Measurements from ENCODE around the gene PTPN20. TPM values are rescaled to one million over a fixed set of nuclear protein-coding genes. Genes with fewer than 3 reads are reported as not detected.
"Not testable (repeated sequence)": the region's sequence is repeated elsewhere in the genome, so short reads cannot be mapped to it uniquely, and the experiment has no call there.

Gene PTPN20
- not detected in 2 replicates for total RNA-seq (2014; rRNA removed; shearing (Covaris generic))

DNA sequence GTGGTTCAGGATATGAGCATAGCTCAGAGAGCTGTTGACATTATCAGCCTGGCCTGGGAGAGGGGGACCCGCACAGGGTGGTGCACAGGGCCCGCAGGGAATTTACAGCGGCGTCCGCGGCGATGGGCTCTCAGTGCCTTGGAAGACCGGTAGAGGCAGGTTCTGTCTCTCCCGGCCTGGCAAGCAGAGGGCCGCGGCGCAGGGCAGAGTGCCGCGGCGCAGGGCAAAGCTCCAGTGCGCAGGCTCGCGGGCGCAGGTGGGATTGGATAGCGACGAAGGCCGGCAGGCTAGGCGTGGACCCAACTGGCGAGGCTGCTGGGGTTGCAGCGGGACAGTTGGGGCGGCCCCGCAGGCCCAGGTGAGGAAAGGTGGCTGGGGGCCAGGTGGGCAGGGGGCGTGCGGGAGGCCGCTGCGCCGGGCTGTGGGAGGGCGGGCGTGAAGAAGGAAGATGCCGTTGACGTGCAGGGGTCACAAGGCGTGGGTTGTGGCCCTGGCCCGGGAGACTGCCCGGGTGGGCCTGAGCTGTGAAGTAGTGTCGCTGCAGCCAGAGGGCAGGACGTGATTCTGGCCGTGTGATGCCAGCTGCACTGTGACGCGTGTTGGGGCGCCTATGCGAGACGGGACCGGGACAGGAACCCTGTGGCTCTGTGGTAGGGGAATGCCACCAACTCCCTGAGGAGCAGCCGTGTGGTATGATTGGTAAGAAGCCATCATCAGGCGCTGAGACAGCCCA is at the start of gene PTPN20:
PTPN20 (plus strand) TSS at position 285 of the 733 bp plus-strand sequence. CDS start 21,072 bp downstream, outside the sequence.
- DNase-seq (ENCODE audit: low read depth) = not testable (repeated sequence)

GRCh38 chr10:46869716-46870115 is 41.5 kb upstream of the PTPN20 start:
- DNase-seq (ENCODE audit: low read depth) = not testable (repeated sequence)

DNA sequence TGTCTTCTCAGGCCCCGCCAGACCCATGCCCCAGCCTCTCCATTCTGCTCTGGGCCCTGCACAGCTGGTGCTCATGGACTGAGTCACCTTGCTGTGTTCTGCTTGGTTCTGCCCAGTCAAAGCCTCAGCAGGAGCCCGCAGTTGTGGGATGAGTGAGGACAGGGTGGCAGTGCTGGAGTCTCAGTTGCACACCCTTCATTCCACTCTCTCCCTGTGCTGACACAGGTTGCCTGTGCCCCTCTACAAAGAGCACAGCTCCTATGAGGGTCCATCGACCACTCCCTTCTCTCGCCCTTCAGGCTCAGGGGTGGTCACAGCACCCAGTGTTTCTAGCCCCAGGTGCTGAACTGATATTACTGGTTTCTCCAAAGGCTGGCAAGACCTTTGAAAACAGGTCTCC is 39.6 kb upstream of the PTPN20 start:
- DNase-seq (ENCODE audit: low read depth) = not testable (repeated sequence)

GRCh38 chr10:46875304-46875703 is 35.9 kb upstream of the PTPN20 start:
- not testable (repeated sequence) for DNase-seq (ENCODE audit: low read depth)

GRCh38 chr10:46876773-46877172 is 34.5 kb upstream of the PTPN20 start:
- DNase-seq (ENCODE audit: low read depth) = not testable (repeated sequence)

- DNase-seq (ENCODE audit: low read depth) = not testable (repeated sequence)
Observed at GRCh38 chr10:46878761-46879160, 32.5 kb upstream of the PTPN20 start.

- not testable (repeated sequence) for DNase-seq (ENCODE audit: low read depth)
Observed at GRCh38 chr10:46890813-46891611, 20.2 kb upstream of the PTPN20 start.

DNA sequence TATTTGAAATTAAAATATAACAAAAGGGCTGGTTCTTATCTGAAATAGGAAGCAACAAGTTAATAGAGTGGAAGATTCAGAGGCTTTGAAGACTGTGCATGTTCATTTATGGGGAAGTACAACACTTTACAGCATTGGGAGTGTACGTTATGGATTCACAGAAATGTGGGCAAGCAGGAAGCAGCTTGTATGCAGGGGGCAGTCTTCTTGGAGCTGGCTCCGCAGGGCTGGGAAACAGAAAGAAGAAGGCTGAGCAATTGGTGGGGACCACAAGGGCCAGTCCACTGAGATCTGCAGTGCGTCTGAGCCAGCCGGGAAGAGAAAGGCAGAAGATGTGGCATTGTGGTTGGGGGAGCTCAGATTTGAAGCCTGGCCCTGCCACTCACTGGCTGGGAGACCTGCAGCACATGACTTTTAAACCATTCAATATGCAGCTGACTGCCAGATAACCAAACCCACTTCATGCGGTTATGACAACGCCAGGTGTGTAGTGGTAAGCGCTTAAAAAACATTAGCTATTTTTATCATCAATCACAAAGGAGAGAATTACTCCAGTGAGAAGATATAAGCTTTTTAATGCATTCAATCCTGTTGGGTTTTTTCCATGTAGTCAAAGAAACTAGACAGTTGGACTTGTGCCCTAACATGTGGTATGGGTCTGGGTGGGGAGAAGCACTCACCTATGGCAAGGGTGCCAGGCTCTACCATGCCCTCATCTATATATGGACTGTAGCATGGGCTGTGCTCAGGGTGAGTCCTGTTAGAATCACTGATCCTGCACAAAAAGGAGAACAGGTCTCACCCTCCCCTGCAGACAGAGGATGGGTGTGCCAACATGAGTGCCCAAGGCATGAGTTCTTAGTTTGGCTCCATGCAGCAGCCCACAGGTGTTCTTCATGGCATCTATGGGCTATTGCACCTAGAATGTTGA is 14.2 kb upstream of the PTPN20 start:
- not testable (repeated sequence) for DNase-seq (ENCODE audit: low read depth)

- DNase-seq (ENCODE audit: low read depth) = not testable (repeated sequence)
Observed at GRCh38 chr10:46901247-46901646, 10.0 kb upstream of the PTPN20 start.

DNA sequence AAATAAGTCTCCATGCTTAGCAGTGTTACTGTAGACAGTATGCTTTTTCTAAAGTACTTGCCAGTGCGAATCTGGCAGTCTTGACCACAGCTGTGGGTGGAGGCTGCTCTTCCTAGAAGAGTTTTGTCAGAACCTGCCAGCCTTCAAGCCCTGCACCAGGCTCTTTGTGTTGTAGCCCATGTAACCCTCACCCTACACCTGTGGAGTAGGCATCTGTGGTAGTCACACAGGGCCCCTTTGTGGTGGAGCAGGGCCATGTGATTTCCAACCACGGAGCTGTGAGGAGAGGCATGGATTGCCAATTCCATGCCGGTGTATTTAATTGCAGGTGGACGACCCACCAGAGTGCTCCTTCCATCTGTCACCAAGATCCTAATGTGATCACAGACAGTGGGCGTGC is 7.4 kb upstream of the PTPN20 start:
- DNase-seq (ENCODE audit: low read depth) = not testable (repeated sequence)

DNA sequence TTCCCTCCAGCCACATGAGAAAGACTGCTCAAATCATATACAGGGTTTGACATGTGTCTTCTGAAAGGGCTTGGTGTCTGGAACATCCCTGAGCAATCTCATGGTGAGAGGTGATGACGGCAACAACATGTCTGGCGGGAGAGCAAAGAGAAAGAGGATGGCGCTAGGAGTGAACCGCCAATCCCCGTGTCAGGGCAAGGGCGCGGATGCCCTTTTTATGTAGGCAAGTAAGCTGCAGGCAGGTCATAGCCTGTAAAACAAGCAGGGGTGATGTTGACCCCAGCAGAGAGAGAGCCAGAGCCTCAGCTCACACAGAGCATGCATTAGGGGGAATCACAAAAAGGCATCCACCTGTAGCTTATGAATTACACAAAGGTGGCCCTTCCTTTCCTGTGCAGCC is 4.9 kb upstream of the PTPN20 start:
- DNase-seq (ENCODE audit: low read depth) = not testable (repeated sequence)

DNA sequence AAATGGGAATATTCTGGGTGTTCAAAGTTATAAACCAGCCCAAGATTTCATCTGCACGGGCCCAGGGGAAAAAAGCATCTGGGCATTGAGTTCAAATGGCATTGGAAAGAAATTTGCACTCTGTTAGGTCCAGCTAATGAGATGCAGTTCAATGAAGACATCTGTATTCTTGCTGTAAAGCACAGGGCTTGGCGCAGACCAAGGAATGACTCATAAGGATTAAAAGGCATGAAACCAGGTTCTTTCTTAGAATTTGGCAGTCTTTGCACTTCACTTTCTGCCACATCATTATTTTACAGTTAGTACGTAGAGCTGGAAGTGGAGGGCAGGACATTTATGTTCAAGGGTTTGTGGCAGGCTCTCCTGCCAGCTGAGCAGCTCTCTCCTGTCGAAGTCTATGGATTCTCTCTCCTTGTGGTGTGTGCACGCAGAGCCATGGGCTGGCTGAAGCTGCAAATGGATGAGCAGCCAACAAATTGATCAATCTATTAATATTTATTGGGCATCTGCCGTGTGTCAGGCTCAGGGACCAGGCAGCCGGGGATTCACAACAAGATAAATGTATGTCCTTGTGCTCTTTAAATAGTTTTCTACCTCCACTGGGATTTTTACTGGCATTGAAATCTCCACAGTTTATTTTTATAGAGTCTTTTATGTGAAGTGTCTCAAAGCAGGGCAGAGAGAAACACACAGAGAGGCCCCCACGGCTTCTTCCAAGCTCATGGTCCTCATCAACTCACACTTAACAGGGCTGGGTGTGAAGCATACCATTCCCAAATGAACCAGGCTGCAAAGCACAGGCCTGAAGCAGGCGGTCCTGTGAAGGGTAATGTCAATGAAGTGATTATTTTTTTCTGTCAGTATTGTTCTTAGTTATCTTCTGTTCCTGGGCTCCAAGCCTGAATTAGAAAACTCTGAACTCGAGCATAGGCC is 3.8 kb upstream of the PTPN20 start:
- not testable (repeated sequence) for DNase-seq (ENCODE audit: low read depth)

- DNase-seq (ENCODE audit: low read depth) = not testable (repeated sequence)
Observed at GRCh38 chr10:46922498-46922897, 11.3 kb downstream of the PTPN20 start.

- DNase-seq (ENCODE audit: low read depth) = not testable (repeated sequence)
Observed at GRCh38 chr10:46925156-46925555, 13.9 kb downstream of the PTPN20 start.

GRCh38 chr10:46925853-46926252 is 14.6 kb downstream of the PTPN20 start:
- not testable (repeated sequence) for DNase-seq (ENCODE audit: low read depth)

DNA sequence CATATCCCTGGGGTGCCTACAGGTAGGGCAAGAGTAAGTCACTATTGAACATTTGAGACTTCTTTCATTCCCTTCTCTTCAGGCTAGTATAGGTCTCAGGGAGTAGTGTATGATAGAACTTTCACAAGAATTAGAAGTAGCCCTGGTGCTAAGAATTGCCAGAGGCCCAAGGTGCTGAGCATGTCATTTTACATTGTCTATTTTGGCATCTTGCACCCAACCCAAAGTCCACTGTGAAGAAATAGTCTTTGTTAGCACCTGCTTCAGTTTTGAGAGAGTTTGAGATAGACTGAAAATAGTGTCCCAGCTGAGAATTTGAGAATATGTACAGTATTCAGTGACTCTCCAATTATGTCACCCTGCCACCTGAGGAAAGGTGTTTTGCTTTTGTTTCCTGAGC is 17.6 kb downstream of the PTPN20 start:
- DNase-seq (ENCODE audit: low read depth) = not testable (repeated sequence)

DNA sequence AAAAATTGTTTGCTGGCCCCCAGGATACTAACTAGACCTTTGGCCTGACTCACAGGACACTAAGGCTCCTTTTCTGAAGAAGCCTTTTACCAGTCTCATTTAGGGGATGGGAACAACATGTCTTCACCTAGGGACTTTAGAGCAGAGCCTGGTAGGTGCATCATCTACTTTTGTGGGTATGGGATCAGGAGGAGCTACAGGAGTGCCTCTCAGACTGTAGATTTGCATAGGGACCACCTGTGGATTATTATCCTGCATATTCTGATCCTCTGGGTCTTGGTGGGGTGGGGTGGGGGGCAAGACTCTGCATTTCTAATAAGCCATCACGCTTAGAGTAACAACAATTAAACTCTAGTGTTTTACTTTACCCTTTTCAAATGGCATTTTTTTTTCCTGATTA is 21.2 kb downstream of the PTPN20 start:
- not testable (repeated sequence) for DNase-seq (ENCODE audit: low read depth)

- DNase-seq (ENCODE audit: low read depth) = not testable (repeated sequence)
Observed at GRCh38 chr10:46941091-46941490, 29.9 kb downstream of the PTPN20 start.

DNA sequence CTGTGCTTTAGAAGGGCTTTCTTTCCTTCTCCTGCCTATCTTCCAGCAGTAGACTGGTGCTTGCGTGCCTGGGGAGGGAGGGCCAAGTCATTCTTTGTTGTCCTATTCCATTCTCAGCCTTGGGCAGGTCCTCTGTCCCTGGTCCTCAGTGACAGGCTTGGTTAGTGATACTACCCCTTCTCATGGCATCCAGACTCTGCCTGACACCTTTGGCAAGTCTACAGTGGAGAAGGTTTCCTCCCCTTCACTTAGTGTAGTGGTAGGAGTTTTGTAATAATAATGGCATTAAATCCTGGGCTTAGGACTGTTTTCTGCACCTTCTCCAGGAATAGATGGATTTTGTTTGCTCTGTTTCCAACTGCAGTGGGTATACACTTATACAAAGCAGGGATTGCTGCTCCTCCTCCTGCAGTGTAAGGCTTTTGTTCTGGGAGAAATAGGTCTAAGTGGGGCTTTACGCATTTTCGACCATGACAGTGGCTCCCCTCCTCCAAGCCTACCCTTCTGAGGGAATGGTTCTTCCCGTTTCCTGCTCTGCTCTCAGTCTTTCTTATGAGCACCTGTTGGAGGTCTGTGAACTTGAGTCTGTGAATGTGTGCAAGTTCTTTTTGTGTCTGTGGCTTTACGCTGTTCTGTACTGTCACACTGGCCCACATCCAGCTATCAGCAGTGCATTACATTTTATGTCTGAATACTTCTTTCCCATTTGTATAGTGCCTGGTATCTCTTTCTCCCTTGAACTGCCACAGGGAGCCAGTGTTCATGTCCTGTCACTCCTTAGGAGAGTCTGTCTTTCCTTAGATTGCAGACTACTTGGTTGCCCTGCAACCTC is 37.7 kb downstream of the PTPN20 start:
- not testable (repeated sequence) for DNase-seq (ENCODE audit: low read depth)

Measured in Daoy (cell line).